IgD-negative memory B cell (primary cell): ENCODE results near the gene ROPN1B. TPM values are rescaled to one million over a fixed set of nuclear protein-coding genes. Genes with fewer than 3 reads are reported as not detected.

Source experiments
- H3K27ac Mint-ChIP-seq, 3 donors: one replicate each; pipeline ENCODE4 v1.8.0; 2020 to 2022; ENCODE audit warnings: mild to moderate bottlenecking in 3 of 3, mixed read lengths in 3 of 3, moderate library complexity in 1 of 3
- H3K27me3 Mint-ChIP-seq: one replicate; pipeline ENCODE4 v1.8.0; 2021; ENCODE audit warnings: mixed read lengths
- H3K36me3 Mint-ChIP-seq: one replicate; pipeline ENCODE4 v1.8.0; 2020; ENCODE audit warnings: mild to moderate bottlenecking, mixed read lengths
- H3K4me1 Mint-ChIP-seq, 3 donors: one replicate each; pipeline ENCODE4 v1.8.0; 2020 to 2022; ENCODE audit warnings: mixed read lengths in 3 of 3, mild to moderate bottlenecking in 1 of 3
- H3K4me3 Mint-ChIP-seq, 4 donors: one replicate each; pipeline ENCODE4 v1.8.0; 2020 to 2022; ENCODE audit warnings: mild to moderate bottlenecking in 4 of 4, mixed read lengths in 4 of 4, moderate library complexity in 3 of 4
- H3K9me3 Mint-ChIP-seq, 3 donors: one replicate each; pipeline ENCODE4 v1.8.0; 2020 to 2021; ENCODE audit warnings: mixed read lengths in 3 of 3, mild to moderate bottlenecking in 1 of 3
- polyA plus RNA-seq: library from polyadenylated mRNA; unstranded; fragments of 300-500 nt; fragmentation: Illumina TruSeq; gene quantifications from one replicate; pipeline ENCODE4 v1.2.3, GENCODE V29; 2021

The ROPN1B gene
- polyA plus RNA-seq, 1 donor from 2014 or later: not detected

GRCh38 chr3:126013751-126014156, 44.8 kb downstream of the ROPN1B start:
- peaks cover 1% of the 10 kb centered on the region for H3K27me3 Mint-ChIP-seq
- peaks cover 0 to 4% (median 0%) of the 10 kb centered on the region in 3 donors for H3K9me3 Mint-ChIP-seq
- peaks cover 28% of the 10 kb centered on the region for H3K36me3 Mint-ChIP-seq
- H3K4me3 Mint-ChIP-seq: no peak overlapping the region
- no peaks in the 10 kb centered on the region for H3K4me1 Mint-ChIP-seq
- H3K27ac Mint-ChIP-seq: no peak overlapping the region

DNA sequence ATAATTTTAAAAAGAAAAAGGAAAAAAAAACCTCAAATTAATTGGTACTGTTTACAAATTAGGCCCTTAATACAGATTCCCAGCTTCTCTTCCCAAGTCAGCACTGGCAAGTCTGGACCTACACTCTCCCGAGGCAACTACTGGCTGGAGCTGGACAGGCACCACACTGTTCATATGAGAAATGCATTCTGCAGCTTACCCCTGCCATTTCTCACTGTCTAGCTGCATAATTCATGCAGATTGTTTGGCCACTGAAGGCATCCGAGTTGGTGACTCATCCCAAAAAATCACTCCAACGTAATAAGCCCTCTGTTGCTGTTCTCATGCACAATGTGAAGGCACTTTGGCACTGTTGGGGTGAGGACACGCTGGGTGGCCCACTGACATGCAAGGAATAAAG, 45.3 kb downstream of the ROPN1B start:
- Mint-ChIP-seq H3K27ac (no peak overlapping the region), H3K4me3 (no peak overlapping the region), H3K9me3 (peaks cover 0 to 4% (median 0%) of the 10 kb centered on the region in 3 donors), H3K36me3 (peaks cover 24% of the 10 kb centered on the region), H3K4me1 (no peaks in the 10 kb centered on the region), H3K27me3 (peaks cover 1% of the 10 kb centered on the region)

GRCh38 chr3:126015075-126015474, 46.1 kb downstream of the ROPN1B start:
- H3K27ac Mint-ChIP-seq: no peak overlapping the region
- peaks cover 0 to 4% (median 0%) of the 10 kb centered on the region in 3 donors for H3K9me3 Mint-ChIP-seq
- peaks cover 22% of the 10 kb centered on the region for H3K36me3 Mint-ChIP-seq
- no peak overlapping the region for H3K4me3 Mint-ChIP-seq
- H3K4me1 Mint-ChIP-seq: no peaks in the 10 kb centered on the region
- peaks cover 1% of the 10 kb centered on the region for H3K27me3 Mint-ChIP-seq

DNA sequence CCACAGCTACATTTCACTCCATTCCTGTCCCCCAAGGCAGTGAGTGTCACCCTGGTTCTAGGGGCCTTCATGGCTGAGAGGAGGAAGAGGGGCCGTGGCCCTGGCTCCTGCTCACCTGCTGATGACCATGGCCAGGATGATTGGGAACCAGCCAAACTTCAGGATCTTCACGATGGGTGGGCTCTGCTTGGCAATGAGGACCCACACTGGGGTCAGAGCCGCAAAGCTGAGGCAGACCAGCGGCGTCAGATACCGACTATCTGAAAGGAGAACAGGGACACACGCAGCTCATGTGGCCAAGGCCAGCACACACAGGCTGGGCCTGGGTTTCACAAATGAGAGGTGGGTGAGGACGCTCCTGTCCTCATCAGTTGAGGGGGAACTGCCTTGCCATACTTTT, 47.6 kb downstream of the ROPN1B start:
- Mint-ChIP-seq H3K27me3 (peaks cover 1% of the 10 kb centered on the region), H3K4me3 (no peak overlapping the region), H3K4me1 (no peaks in the 10 kb centered on the region), H3K27ac (peak overlapping the region in 1 of 3 donors; percentile 89), H3K36me3 (peaks cover 13% of the 10 kb centered on the region), H3K9me3 (no peaks in the 10 kb centered on the region)

GRCh38 chr3:126017362-126017761, 48.4 kb downstream of the ROPN1B start:
- Mint-ChIP-seq H3K27ac (peak overlapping the region in 1 of 3 donors; percentile 89), H3K4me1 (no peaks in the 10 kb centered on the region), H3K4me3 (no peak overlapping the region), H3K27me3 (peaks cover 1% of the 10 kb centered on the region), H3K9me3 (no peaks in the 10 kb centered on the region), H3K36me3 (peaks cover 13% of the 10 kb centered on the region)

DNA sequence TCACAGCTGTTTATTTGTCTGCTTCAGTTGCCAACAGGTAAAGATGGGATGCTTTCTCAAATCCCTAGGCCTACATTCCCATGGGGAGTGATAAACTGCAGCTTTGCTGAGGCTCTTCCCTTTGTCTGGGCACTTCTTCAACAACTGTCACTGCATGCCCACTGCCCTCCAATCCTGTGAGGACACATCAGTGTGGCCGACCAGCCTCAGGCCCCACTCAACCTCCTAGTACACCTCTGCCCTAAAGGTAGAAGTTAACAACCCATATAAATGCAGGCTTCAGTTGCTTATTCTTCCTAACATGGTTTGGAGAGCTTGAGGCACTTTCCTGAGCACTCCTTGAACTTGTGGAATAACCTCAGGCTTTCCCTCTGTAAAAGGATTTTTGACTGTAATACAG, 49.6 kb downstream of the ROPN1B start:
- Mint-ChIP-seq H3K4me3 (no peak overlapping the region), H3K36me3 (peaks cover 8% of the 10 kb centered on the region), H3K9me3 (no peaks in the 10 kb centered on the region)

GRCh38 chr3:126018995-126019394, 50.0 kb downstream of the ROPN1B start:
- Mint-ChIP-seq H3K4me3 (no peak overlapping the region), H3K4me1 (no peaks in the 10 kb centered on the region), H3K27me3 (no peaks in the 10 kb centered on the region), H3K9me3 (no peaks in the 10 kb centered on the region), H3K36me3 (peaks cover 9% of the 10 kb centered on the region), H3K27ac (no peak overlapping the region)

More for the DNA sequence above, 49.6 kb downstream of the ROPN1B start:
- Mint-ChIP-seq H3K4me1 (no peaks in the 10 kb centered on the region), H3K27me3 (no peaks in the 10 kb centered on the region), H3K27ac (peak overlapping the region in 1 of 3 donors; percentile 53)

GRCh38 chr3:126019683-126020082, 50.7 kb downstream of the ROPN1B start:
- H3K9me3 Mint-ChIP-seq: no peaks in the 10 kb centered on the region
- no peaks in the 10 kb centered on the region for H3K27me3 Mint-ChIP-seq
- H3K4me3 Mint-ChIP-seq: no peak overlapping the region
- H3K27ac Mint-ChIP-seq: no peak overlapping the region
- no peaks in the 10 kb centered on the region for H3K4me1 Mint-ChIP-seq
- H3K36me3 Mint-ChIP-seq: peaks cover 11% of the 10 kb centered on the region

DNA sequence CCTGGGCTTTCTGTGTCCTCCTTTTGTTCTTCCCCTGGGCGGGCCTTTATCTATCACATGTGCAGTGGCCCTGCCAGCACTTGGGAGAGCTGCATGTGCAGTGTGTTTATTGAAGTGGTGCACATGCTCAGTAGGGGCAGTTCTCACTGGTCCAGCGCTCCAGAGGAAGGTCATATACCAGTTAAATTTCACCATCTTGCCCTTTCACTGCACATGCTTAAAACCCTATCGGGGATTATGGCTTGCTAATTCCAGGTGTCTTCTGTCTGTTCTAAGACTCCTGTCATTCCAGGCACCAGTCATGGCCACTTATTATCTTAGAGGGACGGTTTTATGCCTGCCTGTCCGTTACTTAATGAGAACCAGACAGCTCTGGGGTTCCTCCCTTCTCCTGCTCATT, 52.2 kb downstream of the ROPN1B start:
- Mint-ChIP-seq H3K36me3 (peaks cover 12% of the 10 kb centered on the region), H3K9me3 (no peaks in the 10 kb centered on the region), H3K4me3 (no peak overlapping the region), H3K27me3 (no peaks in the 10 kb centered on the region), H3K27ac (peak overlapping the region in 1 of 3 donors; percentile 39), H3K4me1 (peaks cover 3 to 5% (median 4%) of the 10 kb centered on the region in 3 donors)

DNA sequence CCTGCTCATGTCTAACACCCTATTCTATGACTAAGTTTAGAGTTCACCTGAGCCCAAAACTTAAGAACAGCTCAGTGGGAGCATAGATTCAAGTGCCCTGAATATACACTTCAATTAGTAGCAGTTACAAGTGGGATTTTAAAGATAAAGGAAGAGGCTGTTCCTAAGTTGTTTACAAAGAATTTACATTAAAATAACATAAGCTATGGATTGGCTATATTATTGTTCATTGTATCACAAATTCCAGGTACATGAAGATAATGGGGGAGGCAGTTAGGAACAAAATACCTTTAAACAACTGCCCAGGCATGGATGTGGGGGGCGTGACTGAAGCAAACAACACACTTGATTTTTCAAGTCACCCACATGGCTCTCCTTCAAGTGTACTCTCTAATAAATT, 52.7 kb downstream of the ROPN1B start:
- H3K4me1 Mint-ChIP-seq: peaks cover 5 to 8% (median 7%) of the 10 kb centered on the region in 3 donors
- no peaks in the 10 kb centered on the region for H3K27me3 Mint-ChIP-seq
- H3K27ac Mint-ChIP-seq: no peak overlapping the region
- H3K4me3 Mint-ChIP-seq: no peak overlapping the region
- no peaks in the 10 kb centered on the region for H3K9me3 Mint-ChIP-seq
- H3K36me3 Mint-ChIP-seq: peaks cover 12% of the 10 kb centered on the region

- Mint-ChIP-seq H3K27ac (peak overlapping the region in 2 of 3 donors; percentile 59 to 67), H3K36me3 (peaks cover 18% of the 10 kb centered on the region)
Measured at GRCh38 chr3:126022741-126023359, 53.9 kb downstream of the ROPN1B start.

DNA sequence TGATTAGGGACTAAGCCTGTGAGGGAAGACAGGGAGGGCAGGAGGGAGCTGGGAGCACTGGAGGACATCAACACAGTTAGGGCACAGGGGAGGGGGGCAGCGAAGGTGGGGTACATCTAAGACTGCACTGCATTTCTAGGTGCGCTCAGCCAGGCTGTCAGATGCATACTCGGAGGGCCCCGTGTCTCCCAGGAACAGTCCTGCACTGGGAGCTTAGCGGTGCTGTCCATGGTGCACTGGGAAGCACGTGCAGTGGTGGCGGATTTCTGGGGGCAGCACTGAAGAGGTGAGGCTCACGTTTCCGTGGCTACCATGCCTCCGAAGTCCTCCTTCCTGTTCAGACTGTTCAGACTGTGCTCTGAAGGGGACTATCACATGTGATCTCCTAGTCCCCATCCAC, 54.4 kb downstream of the ROPN1B start:
- Mint-ChIP-seq H3K4me1 (peaks cover 5 to 15% (median 12%) of the 10 kb centered on the region in 3 donors), H3K9me3 (peaks cover 2 to 8% (median 5%) of the 10 kb centered on the region in 3 donors), H3K4me3 (no peak overlapping the region), H3K36me3 (peaks cover 21% of the 10 kb centered on the region), H3K27ac (peak overlapping the region in 1 of 3 donors; percentile 59), H3K27me3 (no peaks in the 10 kb centered on the region)

More at GRCh38 chr3:126022741-126023359, 53.9 kb downstream of the ROPN1B start:
- H3K4me3 Mint-ChIP-seq: no peak overlapping the region
- no peaks in the 10 kb centered on the region for H3K27me3 Mint-ChIP-seq
- peaks cover 1 to 6% (median 5%) of the 10 kb centered on the region in 3 donors for H3K9me3 Mint-ChIP-seq
- peaks cover 5 to 15% (median 12%) of the 10 kb centered on the region in 3 donors for H3K4me1 Mint-ChIP-seq

DNA sequence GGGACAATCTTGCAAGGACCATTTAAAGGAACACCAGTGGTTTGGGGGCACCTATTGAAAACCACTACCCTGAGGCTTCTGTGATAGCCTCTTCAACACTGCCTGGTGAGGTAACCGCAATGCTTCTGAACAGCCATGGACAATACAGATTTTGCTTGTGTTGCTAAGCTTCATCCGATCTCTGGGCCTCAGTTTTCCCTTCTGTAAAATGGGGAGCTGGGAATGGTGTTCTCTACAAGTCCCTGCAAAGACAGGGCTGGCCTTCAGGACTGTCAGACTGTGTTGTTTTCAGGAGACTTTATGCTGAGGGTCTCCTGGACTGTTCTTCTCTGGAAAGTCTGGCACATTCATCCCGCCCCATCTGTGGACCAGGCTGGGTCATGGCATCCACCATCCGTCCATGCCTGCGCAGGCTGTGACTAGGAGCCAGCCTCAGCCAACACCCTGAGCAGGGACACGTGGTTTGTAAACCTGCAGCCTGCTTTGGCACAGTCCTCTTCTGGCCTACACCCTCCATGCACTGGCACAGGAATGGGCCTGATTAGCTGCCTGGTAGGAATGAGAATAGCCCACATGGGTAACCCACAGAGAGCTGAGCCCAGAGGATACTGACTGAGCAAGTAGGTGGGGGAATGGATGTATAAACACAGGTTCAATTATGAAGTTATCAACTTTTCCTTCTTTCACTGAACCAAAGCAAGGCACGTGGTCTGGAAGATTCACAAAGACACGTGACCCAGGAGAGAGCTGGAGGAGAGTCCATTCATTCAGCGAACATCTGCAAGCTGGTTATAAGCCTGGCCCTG, 55.3 kb downstream of the ROPN1B start:
- peaks cover 5 to 15% (median 12%) of the 10 kb centered on the region in 3 donors for H3K4me1 Mint-ChIP-seq
- peak overlapping the region in 1 of 3 donors; percentile 6 for H3K27ac Mint-ChIP-seq
- H3K9me3 Mint-ChIP-seq: peaks cover 2 to 8% (median 5%) of the 10 kb centered on the region in 3 donors
- no peaks in the 10 kb centered on the region for H3K27me3 Mint-ChIP-seq
- no peak overlapping the region for H3K4me3 Mint-ChIP-seq
- H3K36me3 Mint-ChIP-seq: peaks cover 22% of the 10 kb centered on the region

DNA sequence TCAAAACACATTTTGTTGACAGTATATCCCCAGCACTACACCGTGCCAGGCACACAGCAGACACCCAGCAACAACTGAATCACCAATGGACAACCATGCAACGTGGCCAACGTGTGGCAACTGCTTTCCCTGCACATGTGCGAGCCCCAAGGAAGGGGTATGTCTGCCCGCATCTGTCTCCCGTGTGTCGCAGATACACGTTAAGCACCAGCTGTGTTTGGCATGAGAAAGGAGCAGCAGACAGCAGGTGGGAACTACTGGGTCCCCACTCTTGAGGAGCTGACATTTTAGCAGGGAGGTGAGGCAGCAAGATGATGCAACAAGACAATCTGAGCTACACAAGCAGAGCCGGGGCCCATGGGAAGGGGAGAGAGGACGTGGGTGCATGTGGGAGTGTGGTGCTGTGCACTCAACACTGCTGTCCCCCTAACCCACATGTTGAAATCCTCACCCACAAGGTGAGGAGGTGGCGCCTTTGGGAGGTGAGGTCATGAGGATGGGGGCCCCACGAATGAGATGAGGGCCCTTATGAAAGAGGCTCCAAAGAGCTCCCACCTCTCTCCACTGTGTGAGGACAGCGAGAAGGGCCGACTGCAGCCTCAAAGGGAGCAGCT, 56.2 kb downstream of the ROPN1B start:
- peaks cover 2 to 8% (median 5%) of the 10 kb centered on the region in 3 donors for H3K9me3 Mint-ChIP-seq
- H3K4me3 Mint-ChIP-seq: peak overlapping the region in 2 of 4 donors; percentile 76
- H3K4me1 Mint-ChIP-seq: peaks cover 5 to 15% (median 12%) of the 10 kb centered on the region in 3 donors
- H3K27ac Mint-ChIP-seq: peak overlapping the region in 1 of 3 donors; percentile 87
- H3K36me3 Mint-ChIP-seq: peaks cover 25% of the 10 kb centered on the region
- H3K27me3 Mint-ChIP-seq: no peaks in the 10 kb centered on the region

- peak overlapping the region; percentile 82 to 87 (median 85) for H3K27ac Mint-ChIP-seq
- peaks cover 27% of the 10 kb centered on the region for H3K36me3 Mint-ChIP-seq
- peak overlapping the region in 3 of 4 donors; percentile 57 to 68 (median 67) for H3K4me3 Mint-ChIP-seq
- H3K9me3 Mint-ChIP-seq: peaks cover 2 to 8% (median 5%) of the 10 kb centered on the region in 3 donors
- H3K27me3 Mint-ChIP-seq: no peaks in the 10 kb centered on the region
- peaks cover 5 to 15% (median 12%) of the 10 kb centered on the region in 3 donors for H3K4me1 Mint-ChIP-seq
Measured at GRCh38 chr3:126025862-126026261, 56.9 kb downstream of the ROPN1B start.
